ENCODE results near the gene OTUD1. TPM values are rescaled to one million over a fixed set of nuclear protein-coding genes. Genes with fewer than 3 reads are reported as not detected.

Gene OTUD1
- total RNA-seq, 2 donors from 2014 or later = 7.8 to 10.5 TPM

DNA sequence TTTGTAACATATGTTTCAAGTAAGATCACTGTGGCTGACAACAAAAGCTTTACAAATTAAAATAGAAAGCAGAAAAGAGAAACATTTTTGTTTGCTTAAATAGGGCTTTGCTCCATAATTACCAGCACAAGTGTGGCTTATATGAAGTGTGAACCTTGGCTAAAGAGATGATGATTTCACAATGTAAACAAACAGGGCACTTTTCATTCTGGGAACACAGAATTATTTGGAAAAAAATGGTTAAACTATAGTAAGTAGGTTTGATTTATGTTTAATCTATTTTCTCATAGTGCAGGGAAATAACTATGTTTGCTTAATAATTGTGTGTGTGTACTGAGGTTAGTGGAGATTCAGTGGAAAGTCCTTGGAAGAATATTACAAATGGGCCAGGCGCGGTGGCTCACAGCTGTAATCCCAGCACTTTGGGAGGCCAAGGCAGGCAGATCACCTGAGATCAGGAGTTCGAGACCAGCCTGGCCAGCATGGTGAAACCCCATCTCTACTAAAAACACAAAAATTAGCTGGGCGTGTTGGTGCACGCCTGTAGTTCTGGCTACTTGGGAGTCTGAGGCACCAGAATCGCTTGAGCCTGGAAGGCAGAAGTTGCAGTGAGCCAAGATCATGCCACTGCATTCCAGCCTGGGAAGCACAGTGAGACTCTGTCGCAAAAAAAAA, 19.1 kb upstream of the OTUD1 start:
- no peak overlapping the region for H3K27ac ChIP-seq
- ATAC-seq (no peak), DNase-seq (no peak)
- H3K36me3 ChIP-seq (replicated peaks in 1 of 2; ENCODE audit: insufficient read depth in 1 of 2, low read depth in 2 of 2) = no peaks in the 10 kb centered on the region
- no peak overlapping the region for H3K4me3 ChIP-seq
- WGBS, 2 donors = 79 to 85% methylated on average over 7 of the region's 7 CpGs
- no peaks in the 10 kb centered on the region for H3K27me3 ChIP-seq
- H3K4me1 ChIP-seq = no peaks in the 10 kb centered on the region
- no peaks in the 10 kb centered on the region for H3K9me3 ChIP-seq
- TF ChIP-seq, protein P1, sequence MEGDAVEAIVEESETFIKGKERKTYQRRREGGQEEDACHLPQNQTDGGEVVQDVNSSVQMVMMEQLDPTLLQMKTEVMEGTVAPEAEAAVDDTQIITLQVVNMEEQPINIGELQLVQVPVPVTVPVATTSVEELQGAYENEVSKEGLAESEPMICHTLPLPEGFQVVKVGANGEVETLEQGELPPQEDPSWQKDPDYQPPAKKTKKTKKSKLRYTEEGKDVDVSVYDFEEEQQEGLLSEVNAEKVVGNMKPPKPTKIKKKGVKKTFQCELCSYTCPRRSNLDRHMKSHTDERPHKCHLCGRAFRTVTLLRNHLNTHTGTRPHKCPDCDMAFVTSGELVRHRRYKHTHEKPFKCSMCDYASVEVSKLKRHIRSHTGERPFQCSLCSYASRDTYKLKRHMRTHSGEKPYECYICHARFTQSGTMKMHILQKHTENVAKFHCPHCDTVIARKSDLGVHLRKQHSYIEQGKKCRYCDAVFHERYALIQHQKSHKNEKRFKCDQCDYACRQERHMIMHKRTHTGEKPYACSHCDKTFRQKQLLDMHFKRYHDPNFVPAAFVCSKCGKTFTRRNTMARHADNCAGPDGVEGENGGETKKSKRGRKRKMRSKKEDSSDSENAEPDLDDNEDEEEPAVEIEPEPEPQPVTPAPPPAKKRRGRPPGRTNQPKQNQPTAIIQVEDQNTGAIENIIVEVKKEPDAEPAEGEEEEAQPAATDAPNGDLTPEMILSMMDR (IDR thresholded peaks at IDR 0.05) = no peak
- TF ChIP-seq POLR2A (IDR thresholded peaks at IDR 0.05) = no peak
- intact Hi-C loops (cut with DNase I) = no loop called here

DNA sequence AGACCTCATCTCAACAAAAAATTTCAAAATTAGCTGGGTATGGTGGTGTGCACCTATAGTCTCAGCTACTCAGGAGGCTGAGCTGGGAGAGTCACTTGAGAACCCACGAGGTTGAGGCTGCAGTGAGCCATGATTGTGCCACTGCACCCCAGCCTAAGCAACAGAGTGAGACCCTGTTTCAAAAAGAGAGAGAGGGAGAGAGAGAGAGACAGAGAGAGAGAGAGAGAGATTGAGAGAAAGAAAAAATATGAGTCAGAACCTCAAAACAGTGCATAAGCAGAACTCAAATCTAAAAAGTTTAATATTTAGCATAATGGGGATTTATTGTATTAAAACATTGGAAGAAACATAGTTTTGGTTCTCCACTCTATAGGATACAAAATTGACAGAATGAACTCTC, 17.5 kb upstream of the OTUD1 start:
- 81 to 84% methylated on average over 1 of the region's 1 CpG for WGBS, 2 donors
- no peak overlapping the region for H3K27ac ChIP-seq
- no peak for ATAC-seq
- intact Hi-C loops (cut with DNase I) = no loop called here
- H3K36me3 ChIP-seq (replicated peaks in 1 of 2; ENCODE audit: insufficient read depth in 1 of 2, low read depth in 2 of 2) = no peaks in the 10 kb centered on the region
- no peaks in the 10 kb centered on the region for H3K27me3 ChIP-seq
- H3K4me3 ChIP-seq = no peak overlapping the region
- no peaks in the 10 kb centered on the region for H3K4me1 ChIP-seq
- no peaks in the 10 kb centered on the region for H3K9me3 ChIP-seq
- DNase-seq = no peak
- TF ChIP-seq POLR2A (IDR thresholded peaks at IDR 0.05) = no peak
- TF ChIP-seq, protein P1 (IDR thresholded peaks at IDR 0.05) = no peak

DNA sequence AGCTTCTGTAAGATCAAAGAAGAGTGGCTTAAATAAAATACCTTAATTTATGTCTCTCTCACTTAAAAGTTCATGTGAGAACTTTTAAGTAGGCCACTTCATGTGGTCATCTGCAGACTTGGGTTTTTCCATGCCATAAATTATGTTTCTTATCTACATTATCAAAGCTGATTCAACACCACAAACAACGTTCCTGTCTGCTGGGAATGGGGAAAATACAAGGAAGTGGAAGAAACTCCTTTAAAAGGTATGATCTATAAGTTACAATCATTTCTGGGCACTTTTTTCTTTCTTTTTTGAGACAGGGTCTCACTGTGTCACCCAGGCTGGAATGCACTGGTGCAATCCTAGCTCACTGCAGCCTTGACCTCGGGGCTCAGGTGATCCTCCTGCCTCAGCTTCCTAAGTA, 16.9 kb upstream of the OTUD1 start:
- H3K4me3 ChIP-seq = no peak overlapping the region
- H3K9me3 ChIP-seq = no peaks in the 10 kb centered on the region
- intact Hi-C loops (cut with DNase I) = no loop called here
- no peaks in the 10 kb centered on the region for H3K4me1 ChIP-seq
- DNase-seq (no peak), ATAC-seq (no peak)
- no peaks in the 10 kb centered on the region for H3K27me3 ChIP-seq
- no peaks in the 10 kb centered on the region for H3K36me3 ChIP-seq (replicated peaks in 1 of 2; ENCODE audit: insufficient read depth in 1 of 2, low read depth in 2 of 2)
- TF ChIP-seq, protein P1 (IDR thresholded peaks at IDR 0.05) = no peak
- TF ChIP-seq POLR2A (IDR thresholded peaks at IDR 0.05) = no peak
- no peak overlapping the region for H3K27ac ChIP-seq
- 37 to 40% methylated on average over 2 of the region's 2 CpGs for WGBS, 2 donors

DNA sequence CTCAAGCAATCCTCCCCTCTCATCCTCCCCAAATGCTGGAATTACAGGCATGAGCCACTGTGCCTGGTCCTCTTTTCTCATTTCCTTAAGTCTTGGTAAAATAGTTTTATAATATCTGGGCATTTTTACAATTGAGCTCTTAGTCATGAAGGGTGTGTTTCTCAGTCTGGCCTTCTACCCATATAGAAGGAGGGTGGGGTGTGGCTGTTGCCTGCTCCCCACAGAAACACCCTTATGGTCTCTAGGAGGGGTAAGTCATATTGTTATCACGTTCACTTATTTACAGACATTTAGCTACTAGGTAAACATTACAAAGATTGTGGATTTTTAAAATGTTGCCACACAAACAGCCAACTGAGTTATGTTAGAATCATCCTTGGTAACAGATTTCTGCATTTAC, 6.7 kb upstream of the OTUD1 start:
- no peak for DNase-seq

More for the DNA sequence above, 6.7 kb upstream of the OTUD1 start:
- Histone ChIP-seq H3K4me3 (no peak overlapping the region), H3K27ac (peak overlapping the region in 1 of 4 donors; percentile 38), H3K27me3 (no peaks in the 10 kb centered on the region), H3K36me3 (replicated peaks in 1 of 2; ENCODE audit: insufficient read depth in 1 of 2, low read depth in 2 of 2) (no peaks in the 10 kb centered on the region), H3K4me1 (no peaks in the 10 kb centered on the region), H3K9me3 (no peaks in the 10 kb centered on the region)
- TF ChIP-seq, protein P1 (IDR thresholded peaks at IDR 0.05) = no peak
- TF ChIP-seq POLR2A (IDR thresholded peaks at IDR 0.05) = no peak
- no peak for ATAC-seq
- WGBS, 2 donors = 8 to 33% methylated on average over 1 of the region's 1 CpG
- intact Hi-C loops (cut with DNase I) = no loop called here
